ENCODE measurements around the gene APOBEC3B.

Gene APOBEC3B

GRCh38 chr22:38981992-38982927, at the start of gene APOBEC3B:
TSS of gene APOBEC3B (plus strand) at chr22:38982347. CDS start at chr22:38982454, 107 bp downstream.
- DNase-seq = peak; percentile 98 to 99 (median 99)

DNA sequence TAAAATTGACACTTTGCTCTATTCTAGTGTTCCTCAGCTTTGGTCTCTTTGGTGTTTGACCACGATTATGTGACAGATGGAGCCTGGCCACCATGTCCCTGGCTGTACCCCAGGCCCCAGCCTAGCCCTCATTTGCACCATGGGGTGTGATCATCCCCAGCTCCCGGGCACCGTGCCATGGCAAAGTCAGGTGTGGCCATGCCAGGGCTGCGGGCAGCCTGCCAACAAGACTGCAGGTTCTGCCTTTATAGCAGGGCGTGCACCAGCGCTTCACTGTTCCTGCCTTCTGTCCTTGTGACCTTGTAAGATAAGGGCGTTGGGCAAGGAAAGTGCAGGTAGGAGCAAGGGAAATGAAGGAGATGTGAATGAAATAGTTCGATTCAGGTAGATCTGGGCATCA, 47.1 kb upstream of the APOBEC3B start:
- DNase-seq = no peak

DNA sequence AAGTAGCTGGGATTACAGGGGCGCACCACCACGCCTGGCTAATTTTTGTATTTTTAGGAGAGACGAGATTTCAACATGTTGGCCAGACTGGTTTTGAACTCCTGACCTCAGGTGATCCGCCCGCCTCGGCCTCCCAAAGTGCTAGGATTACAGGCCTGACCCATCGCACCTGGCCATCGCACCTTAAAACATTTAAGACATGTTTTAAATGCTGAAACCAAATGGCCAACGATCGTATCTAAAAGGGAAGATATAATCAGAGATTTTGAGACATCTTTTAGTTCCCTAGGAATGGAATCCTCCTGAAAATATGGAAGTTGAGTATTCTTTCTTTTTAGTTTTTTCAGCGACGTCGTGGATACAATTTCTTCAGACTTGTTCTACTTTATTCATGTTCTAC, 46.5 kb upstream of the APOBEC3B start:
- DNase-seq = no peak

GRCh38 chr22:38936562-38936961, 45.6 kb upstream of the APOBEC3B start:
- DNase-seq = no peak

DNA sequence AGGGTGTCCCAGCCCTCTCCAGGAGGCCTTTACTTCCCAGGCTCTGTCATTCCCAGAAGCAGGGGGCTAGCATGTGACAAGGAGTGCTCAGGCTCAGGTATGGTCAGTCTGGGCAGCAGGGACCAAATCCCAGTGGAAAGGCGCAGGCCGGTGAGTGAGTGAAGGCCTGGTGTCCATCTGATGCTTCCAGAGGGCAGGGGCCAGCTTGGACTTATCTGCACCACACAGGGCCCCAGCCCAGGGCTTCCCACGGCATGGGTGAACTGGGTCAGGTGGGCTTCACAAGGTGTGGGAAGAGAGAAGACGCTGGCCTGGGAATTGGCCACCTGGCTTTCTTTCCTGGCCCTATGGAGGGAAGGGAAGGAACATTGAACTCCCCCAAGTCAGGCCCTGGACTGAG, 45.1 kb upstream of the APOBEC3B start:
- no peak for DNase-seq

- no peak for DNase-seq
Observed at GRCh38 chr22:38937541-38937940, 44.6 kb upstream of the APOBEC3B start.

DNA sequence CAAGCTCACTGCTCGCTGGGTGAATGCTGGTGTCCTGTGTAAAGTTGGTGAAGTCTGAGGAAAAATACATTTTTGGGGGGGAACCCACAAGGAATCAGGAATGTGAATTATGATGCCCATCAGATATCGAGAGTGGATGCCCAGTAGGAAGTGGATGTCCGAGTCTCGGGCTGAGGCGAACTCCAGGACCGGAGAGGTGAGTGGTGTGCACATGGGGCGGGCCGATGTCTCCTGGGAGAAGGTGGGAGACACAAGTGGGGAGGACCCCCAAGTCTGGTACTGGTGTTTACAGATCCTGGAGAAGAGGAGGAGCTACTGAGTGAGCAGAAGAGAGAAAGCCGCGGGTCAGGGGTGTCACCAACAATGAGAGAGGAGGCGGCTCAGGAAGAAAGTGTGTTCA, 43.9 kb upstream of the APOBEC3B start:
- no peak for DNase-seq

DNA sequence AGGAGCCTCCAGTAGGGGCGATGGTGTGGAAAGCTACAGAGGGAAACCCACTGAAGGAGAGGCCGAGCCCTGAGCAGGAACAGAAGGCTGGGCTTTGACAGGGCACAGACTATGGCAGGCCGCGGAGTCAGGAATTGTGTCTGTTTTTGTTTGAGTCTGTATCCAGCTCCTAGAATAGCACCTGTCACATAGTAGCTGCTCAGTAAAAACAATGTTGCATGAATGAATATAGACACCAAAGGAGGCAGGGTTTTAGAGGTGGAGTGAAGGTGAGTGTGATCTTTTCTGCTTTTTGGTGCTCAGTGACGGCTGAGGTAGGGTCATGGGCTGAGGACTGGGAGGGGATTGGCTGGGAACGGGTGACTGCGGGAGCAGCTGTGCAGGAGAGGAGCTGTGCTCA, 43.2 kb upstream of the APOBEC3B start:
- no peak for DNase-seq

- peak; percentile 66 to 84 (median 70) for DNase-seq
Observed at GRCh38 chr22:38940811-38941384, 41.2 kb upstream of the APOBEC3B start.

DNA sequence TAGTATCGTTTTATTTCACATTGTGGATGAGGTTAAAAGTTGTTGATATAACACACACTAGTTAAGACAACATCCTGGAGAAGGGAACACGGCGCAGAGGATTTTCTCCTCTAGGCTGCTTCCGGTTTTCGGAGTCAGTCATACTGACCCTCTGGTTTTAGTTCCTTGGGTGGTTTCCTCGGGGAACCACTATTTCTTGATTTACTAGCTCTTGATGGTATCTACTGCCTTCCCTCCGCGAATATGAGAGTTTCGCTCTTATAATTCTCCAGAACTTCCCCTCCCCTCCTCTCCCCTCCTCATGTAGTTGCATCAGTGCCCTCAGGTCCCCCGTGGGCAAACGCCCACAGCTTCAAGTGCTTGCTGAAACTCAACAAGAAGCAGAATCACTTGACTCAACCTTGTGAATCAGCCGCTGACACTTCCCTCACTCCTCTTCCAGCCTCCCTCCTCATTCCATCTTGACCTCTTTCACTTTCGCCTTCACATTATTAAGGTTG, 40.6 kb upstream of the APOBEC3B start:
- peak; percentile 97 to 100 (median 98) for DNase-seq

- no peak for DNase-seq
Observed at GRCh38 chr22:38942702-38943101, 39.4 kb upstream of the APOBEC3B start.

DNA sequence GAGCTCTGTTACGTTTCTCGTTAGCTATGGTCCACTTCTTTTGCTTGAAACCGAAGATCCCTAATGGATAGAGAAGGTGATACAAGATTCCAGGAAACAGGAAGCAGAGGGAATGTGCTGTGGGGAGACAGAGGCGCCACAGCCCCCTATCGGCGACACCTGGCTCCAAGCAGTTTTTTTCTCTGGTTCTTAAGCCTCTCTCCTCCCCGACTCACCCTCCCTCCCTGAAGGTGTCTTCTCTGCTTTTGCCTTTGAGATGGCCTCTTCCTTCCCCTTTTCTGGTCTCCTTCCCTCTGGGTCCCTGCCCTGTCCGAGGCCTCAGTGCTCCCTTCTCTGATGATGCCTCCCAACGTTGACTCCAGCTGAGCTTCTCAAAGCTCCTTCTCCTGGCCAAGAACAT, 38.9 kb upstream of the APOBEC3B start:
- peak; percentile 44 to 57 (median 48) for DNase-seq

DNA sequence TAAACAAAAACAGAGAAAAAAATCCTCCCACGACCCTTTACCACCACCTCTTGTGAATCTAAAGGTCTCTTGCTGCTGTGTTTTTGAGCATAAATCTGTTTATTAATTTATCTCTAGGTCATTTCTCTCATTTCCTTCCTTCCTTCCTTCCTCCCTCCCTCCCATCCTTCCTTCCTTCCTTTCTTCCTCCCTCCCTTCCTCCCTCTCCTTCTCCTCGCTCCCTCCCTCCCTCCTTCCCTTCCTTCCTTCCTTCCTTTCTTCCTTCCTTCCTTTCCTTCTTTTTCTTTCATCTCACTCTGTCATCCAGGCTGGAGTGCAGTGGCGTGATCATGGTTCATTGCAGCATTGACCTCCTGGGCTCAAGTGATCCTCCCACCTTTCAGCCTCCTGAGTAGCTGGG, 38.3 kb upstream of the APOBEC3B start:
- no peak for DNase-seq

DNA sequence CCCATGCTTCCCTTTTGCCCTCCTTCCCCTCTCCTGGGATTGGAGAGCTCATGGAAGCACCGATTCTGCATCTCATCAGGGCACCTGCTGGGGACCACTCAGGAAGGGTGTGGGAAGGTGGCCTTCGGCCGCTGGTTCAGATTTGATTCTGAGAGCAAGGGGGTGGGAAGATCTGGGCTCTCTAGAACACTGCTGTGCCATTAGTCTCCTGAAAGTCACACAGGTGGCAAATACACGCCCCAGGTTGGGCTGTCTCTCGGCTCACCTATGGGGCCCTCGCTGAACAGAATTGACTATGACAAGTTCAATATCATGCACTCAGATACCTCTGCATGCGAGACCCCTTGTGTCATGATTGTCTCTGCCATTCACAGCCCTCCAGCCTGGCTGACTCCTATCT, 37.5 kb upstream of the APOBEC3B start:
- no peak for DNase-seq

- peak in 1 of 3 donors; percentile 38 for DNase-seq
Observed at GRCh38 chr22:38945706-38946338, 36.3 kb upstream of the APOBEC3B start.

- DNase-seq = no peak
Observed at GRCh38 chr22:38946771-38947170, 35.4 kb upstream of the APOBEC3B start.

DNA sequence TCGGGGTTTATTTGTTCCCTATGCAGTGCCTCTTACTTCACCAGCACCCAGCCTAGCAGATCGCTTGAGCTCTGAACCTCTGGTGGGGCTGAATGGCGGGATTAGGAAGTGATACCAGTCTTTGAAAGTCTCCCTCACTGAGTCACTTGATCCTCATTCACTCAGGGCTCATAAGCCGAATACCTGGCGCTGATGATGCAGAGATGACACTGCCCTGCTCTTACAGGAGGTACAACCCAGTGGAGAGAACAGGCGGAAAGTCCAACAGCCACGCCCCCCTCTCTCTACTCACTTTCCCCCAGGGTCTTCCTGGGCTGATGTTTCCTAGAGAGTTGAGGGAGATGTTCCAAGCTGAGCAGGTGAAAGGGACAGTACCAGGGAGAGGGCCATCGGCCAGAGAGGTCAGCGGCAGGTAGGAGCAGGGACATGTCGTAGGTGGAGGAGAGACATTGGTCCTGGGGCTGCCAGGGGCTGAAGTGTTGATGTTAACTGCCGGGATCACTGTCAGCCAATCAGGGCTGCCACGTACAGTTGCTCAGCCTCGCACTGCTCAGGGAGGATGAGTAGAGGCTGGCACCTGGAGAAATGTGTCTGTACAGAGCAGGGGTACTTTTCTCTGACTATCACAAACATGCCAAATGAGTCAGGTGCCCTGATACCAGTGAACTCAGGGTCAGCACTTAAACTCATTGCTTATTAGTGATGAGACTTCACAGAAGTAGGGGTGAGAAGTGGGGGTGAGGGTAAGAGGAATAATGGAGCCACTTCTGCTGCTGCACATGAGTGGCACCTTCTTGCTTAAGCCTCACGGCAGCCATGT, 34.6 kb upstream of the APOBEC3B start:
- peak; percentile 77 to 90 (median 87) for DNase-seq

DNA sequence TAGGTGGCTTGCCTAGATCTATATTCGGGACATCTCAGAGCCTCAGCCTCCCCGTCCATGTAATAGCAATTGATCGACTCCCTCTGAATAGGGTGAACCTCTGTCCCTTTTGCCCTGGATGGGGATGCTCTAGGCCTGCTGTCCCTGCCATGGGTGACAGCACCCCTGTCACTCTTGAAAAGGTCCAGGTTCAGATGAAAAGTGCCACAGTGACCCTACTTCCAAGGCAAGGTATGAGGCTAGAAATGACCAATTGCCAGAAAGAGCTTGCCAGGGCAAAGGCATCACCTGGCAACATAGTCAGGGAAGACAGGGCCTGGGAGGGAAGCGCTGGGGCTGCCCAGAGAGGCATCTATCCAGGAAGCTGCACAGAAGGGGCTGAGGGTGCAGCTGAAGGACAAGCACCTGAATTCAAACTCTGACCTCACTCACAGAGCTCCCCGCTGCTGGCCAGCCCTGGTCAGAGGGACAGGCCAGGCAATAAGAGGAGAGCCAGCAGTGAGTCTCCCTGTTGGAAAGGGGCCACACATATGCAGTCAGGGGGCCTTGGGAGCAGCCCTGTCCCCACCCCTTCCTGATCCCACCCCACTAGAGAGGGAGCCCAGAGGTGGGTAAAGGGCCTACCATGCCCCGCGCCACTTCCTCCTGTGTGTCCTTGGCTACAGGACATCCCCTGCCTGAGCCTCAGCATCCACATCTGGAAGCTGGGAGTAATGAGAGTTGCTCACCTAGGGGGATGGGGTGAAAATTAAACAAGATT, 33.8 kb upstream of the APOBEC3B start:
- DNase-seq = no peak

GRCh38 chr22:38949889-38950405, 32.2 kb upstream of the APOBEC3B start:
- DNase-seq = no peak

GRCh38 chr22:38950527-38951295, 31.4 kb upstream of the APOBEC3B start:
- no peak for DNase-seq

GRCh38 chr22:38951734-38952133, 30.4 kb upstream of the APOBEC3B start:
- peak; percentile 68 to 82 (median 70) for DNase-seq
